SK-N-SH (cell line): ENCODE results near the gene EPB41L4B. TPM values are rescaled to one million over a fixed set of nuclear protein-coding genes. Genes with fewer than 3 reads are reported as not detected.

Source experiments
- CTCF ChIA-PET: fragments of 300-600, 350-600 bp; formaldehyde crosslinking; extraction: SDS; loops from one replicate; lab custom pipeline; 2021; lab: Yijun Ruan, JAX
- POLR2A ChIA-PET: fragments of 350-600 bp; sonication (Branson Sonifier 250); formaldehyde crosslinking; extraction: SDS; loops from one replicate; lab custom pipeline; 2020; ENCODE audit warnings: antibody characterized with exemption, inconsistent platforms; lab: Yijun Ruan, JAX
- DNase-seq: peaks from one replicate; pipeline ENCODE4 v3.0.0; 2012
- H2AFZ ChIP-seq: fragments of 200-600 bp; sonication (generic); 2 replicates; pipeline ENCODE4 v1.8.1; 2016; ENCODE audit warnings: antibody characterized with exemption, mild to moderate bottlenecking, low read depth
- H3F3A ChIP-seq: fragments of 200-600 bp; sonication (generic); replicated peaks from 2 replicates; pipeline ENCODE3; 2016; ENCODE audit warnings: antibody characterized with exemption, mild to moderate bottlenecking; ENCODE audit not compliant: insufficient read depth
- H3K27ac ChIP-seq, 2 experiments: fragments of 200-500 bp in 1 of 2; fragments of 200-600 bp in 1 of 2; sonication (Bioruptor generic) in 1 of 2; sonication (generic), shearing (Covaris generic) in 1 of 2; 2 replicates each; pipeline versions ENCODE4 v1.5.1 to v1.6.1; 2014 to 2016; ENCODE audit warnings: low read depth in 2 of 2, inconsistent platforms in 1 of 2, low read length in 1 of 2, mild to moderate bottlenecking in 1 of 2, mixed read lengths in 1 of 2
- H3K27me3 ChIP-seq: fragments of 200-600 bp; sonication (generic), shearing (Covaris generic); 2 replicates; pipeline ENCODE4 v1.6.1; 2016; ENCODE audit warnings: mixed run types; ENCODE audit not compliant: insufficient read depth
- H3K36me3 ChIP-seq, 2 experiments: fragments of 200-500 bp in 1 of 2; fragments of 200-600 bp in 1 of 2; sonication (Bioruptor generic) in 1 of 2; sonication (generic) in 1 of 2; replicated peaks in 1 of 2; 2 replicates each; pipeline versions ENCODE3 to v1.5.1; 2014 to 2016; ENCODE audit warnings: low read length in 1 of 2, mild to moderate bottlenecking in 1 of 2; ENCODE audit not compliant: insufficient read depth in 2 of 2, control insufficient read depth in 1 of 2
- H3K4me1 ChIP-seq, 2 experiments: fragments of 200-500 bp in 1 of 2; fragments of 200-600 bp in 1 of 2; sonication (Bioruptor generic) in 1 of 2; sonication (generic), shearing (Covaris generic) in 1 of 2; 2 replicates each; pipeline versions ENCODE4 v1.5.1 to v1.6.1; 2014 to 2016; ENCODE audit warnings: low read depth in 1 of 2, low read length in 1 of 2, mixed run types in 1 of 2; ENCODE audit not compliant: insufficient read depth in 2 of 2, control insufficient read depth in 1 of 2
- H3K4me2 ChIP-seq: fragments of 200-600 bp; sonication (generic), shearing (Covaris generic); 2 replicates; pipeline ENCODE4 v1.6.1; 2017; ENCODE audit warnings: mixed run types
- H3K4me3 ChIP-seq, 2 experiments: fragments of 200-500 bp in 1 of 2; fragments of 200-600 bp in 1 of 2; sonication (Bioruptor generic) in 1 of 2; sonication (generic), shearing (Covaris generic) in 1 of 2; 2 replicates each; pipeline versions ENCODE4 v1.5.1 to v1.8.1; 2014 to 2016; ENCODE audit warnings: low read depth in 2 of 2, inconsistent platforms in 1 of 2, low read length in 1 of 2, mild to moderate bottlenecking in 1 of 2, mixed read lengths in 1 of 2, moderate library complexity in 1 of 2
- H3K79me2 ChIP-seq: fragments of 200-600 bp; sonication (generic); 2 replicates; pipeline ENCODE4 v1.8.1; 2017; ENCODE audit warnings: mild to moderate bottlenecking; ENCODE audit not compliant: insufficient read depth
- H3K9ac ChIP-seq: fragments of 200-600 bp; sonication (generic); 2 replicates; pipeline ENCODE4 v1.6.1; 2017; ENCODE audit warnings: mixed run types
- H3K9me2 ChIP-seq: fragments of 200-600 bp; sonication (generic); 2 replicates; pipeline ENCODE4 v1.6.1; 2017; ENCODE audit warnings: mixed run types
- H3K9me3 ChIP-seq: fragments of 200-600 bp; sonication (generic); 2 replicates; pipeline ENCODE4 v1.6.1; 2017; ENCODE audit warnings: mixed run types, mild to moderate bottlenecking, moderate library complexity
- H4K20me1 ChIP-seq: fragments of 200-600 bp; sonication (generic); 2 replicates; pipeline ENCODE4 v1.6.1; 2017; ENCODE audit warnings: mild to moderate bottlenecking, mixed run types; ENCODE audit not compliant: insufficient read depth
- CHD2 ChIP-seq: fragments of 150-350 bp; IDR thresholded peaks from 2 replicates; pipeline ENCODE4 v1.6.1; 2018; ENCODE audit warnings: low read length; ENCODE audit not compliant: partially characterized antibody
- EP300 ChIP-seq, 2 experiments: IDR thresholded peaks; 2 replicates each; pipeline versions ENCODE4 v1.4.0 to v1.6.1; 2012; ENCODE audit warnings: borderline replicate concordance in 1 of 2, low read depth in 1 of 2, low read length in 1 of 2
- EZH2phosphoT487 ChIP-seq: fragments of 200-600 bp; sonication (generic); IDR thresholded peaks from 2 replicates; pipeline ENCODE4 v1.6.1; 2017; ENCODE audit warnings: low read depth, mixed run types, mild to moderate bottlenecking, antibody characterized with exemption, moderate library complexity, borderline replicate concordance
- FOXM1 ChIP-seq: IDR thresholded peaks from 2 replicates; pipeline ENCODE4 v1.4.0; 2012; ENCODE audit warnings: low read depth, mild to moderate bottlenecking
- GABPA ChIP-seq: IDR thresholded peaks from 2 replicates; pipeline ENCODE4 v1.4.0; 2012; ENCODE audit warnings: low read depth, mild to moderate bottlenecking
- GATA2 ChIP-seq: sonication (generic); formaldehyde crosslinking; IDR thresholded peaks from 2 replicates; pipeline ENCODE4 v1.5.0; 2020; ENCODE audit warnings: mild to moderate bottlenecking, missing genetic modification reagents
- JUND ChIP-seq: IDR thresholded peaks from 2 replicates; pipeline ENCODE4 v1.4.0; 2012
- MXI1 ChIP-seq: IDR thresholded peaks from 2 replicates; pipeline ENCODE4 v1.6.1; 2012; ENCODE audit warnings: mild to moderate bottlenecking, low read depth, low read length, improper control_type of control experiment
- NRF1 ChIP-seq: IDR thresholded peaks from 2 replicates; pipeline ENCODE4 v1.6.1; 2012; ENCODE audit warnings: low read depth, mild to moderate bottlenecking, low read length
- PBX3 ChIP-seq: IDR thresholded peaks from 2 replicates; pipeline ENCODE4; 2012
- RCOR1 ChIP-seq: fragments of 150-350 bp; IDR thresholded peaks from 2 replicates; pipeline ENCODE4 v1.6.1; 2017; ENCODE audit warnings: antibody characterized with exemption, low read length
- RFX5 ChIP-seq: IDR thresholded peaks from 2 replicates; pipeline ENCODE4 v1.6.1; 2012; ENCODE audit warnings: mild to moderate bottlenecking, improper control_type of control experiment, low read length
- RXRA ChIP-seq: IDR thresholded peaks from 2 replicates; pipeline ENCODE4 v1.4.0; 2012; ENCODE audit warnings: low read depth, mild to moderate bottlenecking, borderline replicate concordance
- TCF12 ChIP-seq: IDR thresholded peaks from 2 replicates; pipeline ENCODE4 v1.4.0; 2012
- TEAD4 ChIP-seq: IDR thresholded peaks from 2 replicates; pipeline ENCODE4 v1.4.0; 2012; ENCODE audit warnings: mild to moderate bottlenecking, borderline replicate concordance; ENCODE audit not compliant: insufficient read depth
- YY1 ChIP-seq: IDR thresholded peaks from 2 replicates; pipeline ENCODE4 v1.4.0; 2012; ENCODE audit warnings: low read depth, mild to moderate bottlenecking
- WGBS: methylation state at CpG from one replicate; pipeline ENCODE4 v1.1.6; 2017; ENCODE audit warnings: low lambda C conversion rate; 5-methylcytosine and 5-hydroxymethylcytosine counted together
- polyA plus RNA-seq, 3 experiments: library from polyadenylated mRNA; depleted of rRNA; stranded (reverse); fragments of >200 nt; gene quantifications; 2 replicates each; pipeline ENCODE4 v1.2.3, GENCODE V29; 2012
- TF ChIP-seq, protein P1 (sequence below): fragments of 150-350 bp; IDR thresholded peaks from 2 replicates; pipeline ENCODE4 v1.6.1; 2016; ENCODE audit warnings: mild to moderate bottlenecking, low read depth, low read length
- TF ChIP-seq, protein P2 (sequence below): IDR thresholded peaks from 2 replicates; pipeline ENCODE4 v1.4.0; 2012; ENCODE audit warnings: low read depth, borderline replicate concordance
- TF ChIP-seq, protein P3 (sequence below): fragments of 150-350 bp; IDR thresholded peaks from 2 replicates; pipeline ENCODE4 v1.6.1; 2017; ENCODE audit warnings: antibody characterized with exemption, low read length, low read depth, borderline replicate concordance
- TF ChIP-seq, protein P4 (sequence below): IDR thresholded peaks from 2 replicates; pipeline ENCODE4 v1.4.0; 2012; ENCODE audit warnings: low read depth

Gene EPB41L4B
- polyA plus RNA-seq, 1 of the 3 experiments (the other 2 are of a cell fraction), result 0.59 TPM

DNA sequence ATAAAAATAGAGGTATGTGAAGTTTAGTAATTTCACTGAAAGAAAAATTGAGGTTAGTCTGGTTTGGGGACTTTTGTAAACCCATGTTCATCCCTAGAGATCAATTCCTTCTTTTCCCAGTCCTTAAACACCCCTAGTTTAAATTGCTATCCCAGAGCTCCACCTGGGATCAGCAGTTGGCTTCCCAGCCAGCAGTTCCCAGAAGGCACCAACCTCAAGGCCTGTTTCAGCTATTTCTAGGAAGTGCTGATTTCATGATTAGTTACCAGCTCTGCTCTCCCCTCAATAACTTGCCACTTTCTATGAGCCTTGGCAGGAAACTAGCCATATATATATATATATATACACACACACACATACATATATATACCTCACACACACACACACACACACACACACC lies 30.5 kb downstream of the EPB41L4B start (continued):
- TF ChIP-seq EP300 (IDR thresholded peaks at IDR 0.05; ENCODE audit: borderline replicate concordance in 1 of 2, low read depth in 1 of 2, low read length in 1 of 2), result no peak
- TF ChIP-seq, protein P1, sequence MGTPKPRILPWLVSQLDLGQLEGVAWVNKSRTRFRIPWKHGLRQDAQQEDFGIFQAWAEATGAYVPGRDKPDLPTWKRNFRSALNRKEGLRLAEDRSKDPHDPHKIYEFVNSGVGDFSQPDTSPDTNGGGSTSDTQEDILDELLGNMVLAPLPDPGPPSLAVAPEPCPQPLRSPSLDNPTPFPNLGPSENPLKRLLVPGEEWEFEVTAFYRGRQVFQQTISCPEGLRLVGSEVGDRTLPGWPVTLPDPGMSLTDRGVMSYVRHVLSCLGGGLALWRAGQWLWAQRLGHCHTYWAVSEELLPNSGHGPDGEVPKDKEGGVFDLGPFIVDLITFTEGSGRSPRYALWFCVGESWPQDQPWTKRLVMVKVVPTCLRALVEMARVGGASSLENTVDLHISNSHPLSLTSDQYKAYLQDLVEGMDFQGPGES, result no peak

DNA sequence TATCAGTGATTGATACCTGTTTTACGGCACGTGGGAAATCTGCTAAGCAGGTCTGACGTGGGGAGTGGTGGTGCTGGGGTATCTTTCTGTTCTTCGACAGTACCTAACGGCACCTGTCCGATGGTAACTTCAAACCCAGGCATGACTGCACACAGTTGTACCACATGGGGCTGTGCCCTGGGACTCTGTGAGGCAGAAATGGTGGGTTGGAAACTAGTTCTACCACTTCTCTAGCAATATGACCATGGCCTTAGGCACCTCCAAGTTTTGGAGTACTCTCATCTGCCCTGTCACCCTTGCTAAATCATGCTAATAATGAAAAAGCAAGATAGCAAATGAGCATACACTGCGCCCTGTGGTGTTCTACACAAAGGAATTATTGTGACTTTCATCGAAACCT lies 30.9 kb downstream of the EPB41L4B start:
- DNase-seq, result no peak
- Histone ChIP-seq H3K9ac (no peak overlapping the region), H3K27me3 (no peaks in the 10 kb centered on the region), H3K9me2 (no peaks in the 10 kb centered on the region), H3K9me3 (no peaks in the 10 kb centered on the region), H3K4me3 (no peak overlapping the region), H2AFZ (no peak overlapping the region), H3K4me1 (peaks cover 0 to 5% of the 10 kb centered on the region in 2 experiments; a peak in 1 of 4 replicates), H3K4me2 (no peak overlapping the region), H3K27ac (no peak overlapping the region), H3K36me3 (no peaks in the 10 kb centered on the region), H3K79me2 (no peaks in the 10 kb centered on the region), H3F3A (no peaks in the 10 kb centered on the region), H4K20me1 (no peaks in the 10 kb centered on the region)
- no peak for TF ChIP-seq GABPA
- CTCF ChIA-PET, result no interaction called here
- POLR2A ChIA-PET, result no interaction called here
- WGBS, result 78% methylated on average over 8 of the region's 8 CpGs

DNA sequence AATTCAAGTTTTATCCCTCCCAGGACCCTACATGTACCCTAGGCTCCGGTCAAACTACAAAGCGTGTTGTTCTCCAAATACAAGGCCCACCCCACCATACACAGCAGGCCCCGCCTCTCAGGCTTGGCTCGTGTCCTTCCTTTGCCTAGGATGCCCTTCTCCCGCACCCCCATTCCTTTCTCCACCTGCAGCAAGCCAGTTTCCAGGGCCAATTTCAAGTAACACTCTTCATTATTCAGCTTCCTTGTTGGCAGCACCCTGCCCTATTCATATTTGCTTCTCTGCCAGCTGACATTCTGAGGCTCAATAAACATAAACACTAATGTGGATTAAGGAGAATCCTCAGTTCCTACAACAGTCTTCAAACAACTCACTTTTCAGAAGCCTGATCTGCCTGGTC lies 31.7 kb downstream of the EPB41L4B start:
- no peaks in the 10 kb centered on the region for H4K20me1 ChIP-seq
- POLR2A ChIA-PET, result no interaction called here
- H3K9me3 ChIP-seq, result no peaks in the 10 kb centered on the region
- no peak overlapping the region for H3K4me2 ChIP-seq
- no peak for DNase-seq
- H3K27ac ChIP-seq, result no peak overlapping the region
- H3K4me1 ChIP-seq, result peaks cover 0 to 5% of the 10 kb centered on the region in 2 experiments; a peak in 1 of 4 replicates
- no peak overlapping the region for H2AFZ ChIP-seq
- no peaks in the 10 kb centered on the region for H3K27me3 ChIP-seq
- CTCF ChIA-PET, result no interaction called here
- H3K79me2 ChIP-seq, result no peaks in the 10 kb centered on the region
- H3K9me2 ChIP-seq, result no peaks in the 10 kb centered on the region
- no peak overlapping the region for H3K4me3 ChIP-seq
- H3F3A ChIP-seq, result no peaks in the 10 kb centered on the region
- TF ChIP-seq, protein P2, sequence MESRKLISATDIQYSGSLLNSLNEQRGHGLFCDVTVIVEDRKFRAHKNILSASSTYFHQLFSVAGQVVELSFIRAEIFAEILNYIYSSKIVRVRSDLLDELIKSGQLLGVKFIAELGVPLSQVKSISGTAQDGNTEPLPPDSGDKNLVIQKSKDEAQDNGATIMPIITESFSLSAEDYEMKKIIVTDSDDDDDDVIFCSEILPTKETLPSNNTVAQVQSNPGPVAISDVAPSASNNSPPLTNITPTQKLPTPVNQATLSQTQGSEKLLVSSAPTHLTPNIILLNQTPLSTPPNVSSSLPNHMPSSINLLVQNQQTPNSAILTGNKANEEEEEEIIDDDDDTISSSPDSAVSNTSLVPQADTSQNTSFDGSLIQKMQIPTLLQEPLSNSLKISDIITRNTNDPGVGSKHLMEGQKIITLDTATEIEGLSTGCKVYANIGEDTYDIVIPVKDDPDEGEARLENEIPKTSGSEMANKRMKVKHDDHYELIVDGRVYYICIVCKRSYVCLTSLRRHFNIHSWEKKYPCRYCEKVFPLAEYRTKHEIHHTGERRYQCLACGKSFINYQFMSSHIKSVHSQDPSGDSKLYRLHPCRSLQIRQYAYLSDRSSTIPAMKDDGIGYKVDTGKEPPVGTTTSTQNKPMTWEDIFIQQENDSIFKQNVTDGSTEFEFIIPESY, result no peak
- TF ChIP-seq, protein P3, sequence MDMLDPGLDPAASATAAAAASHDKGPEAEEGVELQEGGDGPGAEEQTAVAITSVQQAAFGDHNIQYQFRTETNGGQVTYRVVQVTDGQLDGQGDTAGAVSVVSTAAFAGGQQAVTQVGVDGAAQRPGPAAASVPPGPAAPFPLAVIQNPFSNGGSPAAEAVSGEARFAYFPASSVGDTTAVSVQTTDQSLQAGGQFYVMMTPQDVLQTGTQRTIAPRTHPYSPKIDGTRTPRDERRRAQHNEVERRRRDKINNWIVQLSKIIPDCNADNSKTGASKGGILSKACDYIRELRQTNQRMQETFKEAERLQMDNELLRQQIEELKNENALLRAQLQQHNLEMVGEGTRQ, result no peak
- TF ChIP-seq TCF12 (no peak), JUND (no peak), RCOR1 (no peak), NRF1 (no peak), PBX3 (no peak), FOXM1 (no peak), CHD2 (no peak), EZH2phosphoT487 (no peak), MXI1 (no peak), RXRA (no peak), YY1 (no peak), RFX5 (no peak), TEAD4 (no peak), EP300 (IDR thresholded peaks at IDR 0.05; ENCODE audit: borderline replicate concordance in 1 of 2, low read depth in 1 of 2, low read length in 1 of 2) (no peak), GATA2 (no peak)
- TF ChIP-seq, protein P4, sequence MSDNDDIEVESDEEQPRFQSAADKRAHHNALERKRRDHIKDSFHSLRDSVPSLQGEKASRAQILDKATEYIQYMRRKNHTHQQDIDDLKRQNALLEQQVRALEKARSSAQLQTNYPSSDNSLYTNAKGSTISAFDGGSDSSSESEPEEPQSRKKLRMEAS, result no peak
- WGBS, result 80% methylated on average over 5 of the region's 5 CpGs
- H3K36me3 ChIP-seq, result no peaks in the 10 kb centered on the region
- no peak overlapping the region for H3K9ac ChIP-seq
